HUES6 (cell line): Measurements from ENCODE around the gene RASGRP2.

Experiments
- H3K27ac ChIP-seq: 2 replicates; pipeline ENCODE4 v1.7.0; 2013; ENCODE audit warnings: low read depth, mild to moderate bottlenecking, low read length, inconsistent platforms
- H3K27me3 ChIP-seq: 2 replicates; pipeline ENCODE4 v1.6.1; 2013; ENCODE audit warnings: low read length; ENCODE audit not compliant: control insufficient read depth, insufficient read depth
- H3K36me3 ChIP-seq: 2 replicates; pipeline ENCODE4 v1.6.1; 2013; ENCODE audit warnings: low read length; ENCODE audit not compliant: control insufficient read depth, insufficient read depth
- H3K4me1 ChIP-seq: 2 replicates; pipeline ENCODE4 v1.6.1; 2013; ENCODE audit warnings: low read length; ENCODE audit not compliant: control insufficient read depth, insufficient read depth
- H3K4me3 ChIP-seq: 2 replicates; pipeline ENCODE4 v1.5.1; 2013; ENCODE audit warnings: low read depth, low read length
- H3K9ac ChIP-seq: one replicate; pipeline ENCODE4 v1.6.1; 2013; ENCODE audit warnings: mild to moderate bottlenecking, low read length
- H3K9me3 ChIP-seq: 2 replicates; pipeline ENCODE4 v1.6.1; 2013; ENCODE audit warnings: low read depth, low read length; ENCODE audit not compliant: control insufficient read depth, insufficient read depth

Gene RASGRP2

DNA sequence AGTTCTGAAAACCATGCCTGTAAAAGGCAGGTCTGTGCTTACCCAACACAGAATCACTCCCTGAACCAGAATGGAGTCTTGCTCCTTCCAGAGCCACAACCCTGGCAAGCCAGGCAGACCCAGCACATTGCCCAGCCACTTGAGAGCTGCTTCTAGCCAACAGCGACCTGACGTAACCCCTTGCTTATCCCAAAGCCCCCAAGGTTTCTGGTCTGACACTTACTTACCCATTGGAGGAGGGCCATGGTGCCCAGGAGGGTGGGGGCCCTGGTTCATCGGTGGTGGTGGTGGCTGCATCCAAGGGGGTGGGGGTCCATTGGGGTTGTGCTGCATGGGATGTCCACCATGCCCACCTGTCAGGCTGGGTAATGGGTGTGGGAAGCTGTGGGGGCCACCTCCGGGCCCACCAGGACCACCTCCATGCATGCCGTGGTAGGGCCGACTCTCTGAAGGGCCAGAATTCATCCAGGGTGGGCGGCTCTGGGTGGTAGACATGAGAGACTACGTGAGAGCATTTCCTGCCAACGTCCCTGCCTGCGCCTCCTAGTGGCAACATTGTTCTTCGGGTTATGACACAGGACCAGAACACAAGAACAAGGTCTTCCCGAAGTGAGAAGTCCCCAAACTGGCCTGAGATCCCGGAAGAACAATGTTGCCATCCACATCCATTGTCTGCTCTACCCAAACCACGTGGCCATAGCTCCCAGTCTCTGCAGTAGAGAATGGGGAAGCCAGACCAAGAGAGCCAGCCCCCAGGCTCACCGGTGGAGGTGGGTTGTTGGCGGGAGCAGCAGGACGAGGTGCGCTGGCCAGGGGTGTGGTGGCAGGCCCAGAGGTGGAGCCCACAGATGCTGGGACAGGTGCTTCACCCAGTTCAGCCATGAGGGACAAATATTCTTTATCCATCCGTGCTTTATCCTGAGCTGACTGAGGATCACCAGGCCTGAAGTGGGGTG lies 23.7 kb upstream of the RASGRP2 start:
- Histone ChIP-seq H3K4me1 (peaks cover 39% of the 10 kb centered on the region), H3K36me3 (peaks cover 92% of the 10 kb centered on the region), H3K9ac (no peak overlapping the region), H3K27me3 (no peaks in the 10 kb centered on the region), H3K9me3 (no peaks in the 10 kb centered on the region), H3K4me3 (no peak overlapping the region), H3K27ac (no peak overlapping the region)

DNA sequence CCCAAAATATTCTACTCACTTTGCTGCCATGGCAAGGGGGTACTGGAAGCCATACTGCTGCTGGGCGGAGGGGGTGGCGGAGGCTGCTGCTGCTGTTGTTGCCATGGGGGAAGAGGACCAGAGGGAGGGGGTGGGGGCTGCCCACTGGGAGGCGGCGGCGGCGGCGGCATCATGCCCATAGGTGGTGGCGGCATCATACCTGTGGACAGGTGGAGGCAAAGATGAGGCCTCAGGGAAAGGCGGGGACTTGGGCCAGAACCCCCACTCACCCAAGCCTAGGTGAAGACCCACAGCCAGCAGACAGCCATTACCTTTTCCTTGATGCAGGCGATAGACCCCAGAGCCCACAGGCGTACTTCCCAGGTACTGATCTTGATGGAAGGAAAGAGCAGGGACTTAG lies 22.9 kb upstream of the RASGRP2 start:
- peaks cover 46% of the 10 kb centered on the region for H3K4me1 ChIP-seq
- no peak overlapping the region for H3K9ac ChIP-seq
- H3K4me3 ChIP-seq, result no peak overlapping the region
- no peaks in the 10 kb centered on the region for H3K27me3 ChIP-seq
- no peaks in the 10 kb centered on the region for H3K9me3 ChIP-seq
- no peak overlapping the region for H3K27ac ChIP-seq
- H3K36me3 ChIP-seq, result peaks cover 84% of the 10 kb centered on the region

DNA sequence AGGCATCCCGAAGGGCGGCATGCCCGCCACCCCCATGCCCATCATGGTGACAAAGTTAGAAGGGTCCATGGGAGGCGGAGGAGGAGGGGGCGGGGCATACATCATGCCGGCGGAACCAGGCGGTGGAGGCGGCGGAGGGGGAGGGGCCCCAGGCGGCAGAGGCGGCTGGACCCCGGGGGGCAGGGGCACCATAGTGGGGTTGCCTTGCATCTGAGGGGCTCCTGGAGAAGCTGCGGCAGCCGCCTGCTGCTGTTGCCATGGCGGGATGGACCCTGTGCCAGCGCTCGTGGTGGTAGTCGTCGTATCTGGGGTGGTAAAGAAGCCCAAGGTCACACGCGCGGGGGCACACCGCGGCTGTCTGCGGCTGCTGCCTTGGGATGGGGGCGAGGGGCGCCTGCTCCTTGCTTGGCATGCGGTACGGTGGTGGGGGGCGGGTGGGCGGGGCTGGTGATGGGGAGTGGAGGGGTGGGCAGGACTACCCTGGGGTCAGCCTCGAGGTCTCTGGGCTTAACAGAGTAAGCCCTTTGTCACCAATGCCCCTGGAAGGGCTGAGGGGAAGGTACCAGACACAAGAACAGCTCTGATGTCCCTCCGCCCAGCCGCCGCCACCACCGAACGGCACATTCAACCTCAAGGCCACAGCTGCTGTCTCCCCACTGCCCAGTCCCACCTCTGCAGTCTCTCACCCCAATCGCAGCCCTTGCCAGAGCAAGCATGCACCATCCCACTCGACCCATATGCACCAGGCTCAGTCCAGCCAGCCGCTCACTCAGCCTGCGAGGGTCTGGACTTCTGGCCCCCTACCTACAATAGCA lies 22.1 kb upstream of the RASGRP2 start:
- Histone ChIP-seq H3K27me3 (no peaks in the 10 kb centered on the region), H3K36me3 (peaks cover 76% of the 10 kb centered on the region), H3K9me3 (no peaks in the 10 kb centered on the region), H3K27ac (no peak overlapping the region), H3K4me1 (peaks cover 52% of the 10 kb centered on the region), H3K9ac (no peak overlapping the region), H3K4me3 (no peak overlapping the region)

DNA sequence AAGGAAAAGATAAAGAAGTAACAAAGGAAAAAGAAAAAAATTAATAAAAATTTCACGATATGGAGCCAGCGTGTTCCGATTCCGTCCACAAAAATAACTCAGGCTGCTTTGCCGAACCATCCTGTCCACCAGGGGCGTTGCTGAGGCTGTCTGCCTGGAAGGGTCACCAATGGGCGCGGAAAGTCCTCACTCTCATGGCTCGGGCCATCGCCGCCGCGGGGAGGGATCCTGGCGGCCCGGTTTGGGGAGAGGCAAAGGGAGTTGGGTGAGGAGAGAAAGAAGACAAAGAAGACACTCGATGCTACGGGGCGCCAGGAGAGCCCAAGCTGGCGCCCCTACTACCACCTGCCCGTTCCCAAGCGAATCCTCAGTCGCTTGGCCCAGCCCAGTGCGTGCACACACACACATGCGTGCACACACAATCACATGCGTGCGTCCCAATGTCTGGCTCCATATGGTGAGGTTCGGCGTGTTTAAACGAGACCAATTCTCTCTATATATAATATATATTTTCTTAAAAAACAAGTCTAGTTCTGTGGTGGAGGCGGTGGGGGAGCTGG lies 21.4 kb upstream of the RASGRP2 start:
- Histone ChIP-seq H3K27ac (no peak overlapping the region), H3K4me1 (peaks cover 59% of the 10 kb centered on the region)

DNA sequence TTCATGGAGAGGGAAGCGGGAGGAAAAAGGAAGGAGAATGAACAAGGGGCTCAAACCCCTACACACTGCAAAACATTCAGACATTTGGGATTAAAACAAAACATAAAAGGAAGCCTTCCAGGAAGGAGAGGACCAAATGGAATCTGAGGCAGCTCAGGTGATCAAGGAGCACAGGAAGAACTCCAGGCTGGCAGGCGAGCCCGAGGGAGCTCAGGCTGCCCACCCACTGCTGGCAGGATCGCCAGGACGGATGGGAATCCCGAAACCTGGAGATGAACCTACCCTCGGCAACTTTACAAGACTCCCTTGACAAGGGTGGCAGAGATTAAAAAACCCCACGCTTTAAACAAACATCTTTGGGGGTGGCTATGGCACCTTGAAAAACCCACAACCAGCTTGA lies 20.8 kb upstream of the RASGRP2 start:
- peaks cover 65% of the 10 kb centered on the region for H3K4me1 ChIP-seq
- 0 out of 2 replicates have a peak overlapping the region, but pooled peaks have one; percentile 83 for H3K27ac ChIP-seq
- no peaks in the 10 kb centered on the region for H3K9me3 ChIP-seq
- no peaks in the 10 kb centered on the region for H3K27me3 ChIP-seq
- H3K36me3 ChIP-seq, result peaks cover 63% of the 10 kb centered on the region
- H3K4me3 ChIP-seq, result no peak overlapping the region
- no peak overlapping the region for H3K9ac ChIP-seq

More for the DNA sequence above, 21.4 kb upstream of the RASGRP2 start:
- Histone ChIP-seq H3K27me3 (no peaks in the 10 kb centered on the region), H3K9me3 (no peaks in the 10 kb centered on the region), H3K36me3 (peaks cover 69% of the 10 kb centered on the region), H3K9ac (no peak overlapping the region), H3K4me3 (no peak overlapping the region)

DNA sequence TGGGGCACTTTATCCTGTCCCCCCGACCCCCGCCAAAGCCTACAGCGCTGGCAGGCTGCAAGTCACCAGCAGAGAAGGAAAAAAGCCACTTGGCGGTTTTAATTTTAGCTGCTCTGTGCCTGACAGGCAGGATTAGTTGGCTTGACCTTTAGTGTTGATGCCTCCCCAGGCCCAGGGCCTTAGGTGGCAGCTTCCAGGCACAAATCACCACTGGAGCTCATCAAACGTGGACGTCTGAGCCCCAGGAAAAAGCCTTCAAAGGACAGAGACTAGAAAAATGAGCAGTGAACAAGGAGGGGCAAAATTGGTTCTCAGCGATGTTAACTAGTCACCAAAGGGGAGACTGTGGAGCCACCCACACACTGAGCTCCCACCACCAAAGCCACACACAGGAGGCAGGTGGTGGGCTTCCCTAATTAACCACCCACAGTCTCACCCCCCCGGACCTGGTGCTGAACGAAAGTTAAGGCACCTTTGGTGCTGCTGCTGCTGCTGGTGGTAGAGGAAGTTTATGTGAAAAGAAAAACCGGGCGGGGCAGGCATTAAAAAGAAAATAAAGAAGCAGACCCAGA lies 20.2 kb upstream of the RASGRP2 start:
- Histone ChIP-seq H3K4me3 (no peak overlapping the region), H3K9me3 (no peaks in the 10 kb centered on the region), H3K27me3 (no peaks in the 10 kb centered on the region), H3K9ac (peak overlapping the region; percentile 60), H3K36me3 (peaks cover 57% of the 10 kb centered on the region), H3K27ac (peak overlapping the region; percentile 83), H3K4me1 (peaks cover 71% of the 10 kb centered on the region)

DNA sequence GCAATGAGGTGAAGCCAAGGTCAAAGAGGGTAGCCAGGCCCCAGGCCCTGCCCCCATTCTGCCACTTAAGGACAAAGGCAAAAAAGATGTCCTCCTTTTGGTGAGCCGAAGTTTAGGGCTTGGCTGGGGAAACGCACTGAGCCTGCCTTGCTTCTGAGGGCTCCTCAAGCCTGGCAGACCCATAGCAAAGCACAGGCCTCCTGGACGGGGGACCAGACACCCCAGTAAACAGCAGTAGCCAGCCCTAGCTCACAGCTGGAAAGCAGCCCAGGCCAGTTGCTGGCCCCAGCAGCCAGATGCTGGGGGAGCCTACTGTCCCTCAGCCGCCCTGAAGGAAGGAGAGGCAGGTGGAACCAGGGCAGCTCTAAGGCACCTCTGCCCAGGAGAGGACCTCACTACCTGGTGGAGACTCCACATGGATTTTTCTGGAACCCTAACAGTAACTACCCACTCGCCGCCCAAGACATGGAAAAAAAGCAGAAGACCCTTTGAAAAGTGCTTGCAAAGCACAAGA lies 19.6 kb upstream of the RASGRP2 start:
- Histone ChIP-seq H3K9me3 (no peaks in the 10 kb centered on the region), H3K27me3 (no peaks in the 10 kb centered on the region), H3K27ac (peak overlapping the region; percentile 83), H3K36me3 (peaks cover 51% of the 10 kb centered on the region), H3K4me1 (peaks cover 71% of the 10 kb centered on the region), H3K4me3 (peak overlapping the region; percentile 8; the same call in 1 of the 2 replicates), H3K9ac (peak overlapping the region; percentile 60)

DNA sequence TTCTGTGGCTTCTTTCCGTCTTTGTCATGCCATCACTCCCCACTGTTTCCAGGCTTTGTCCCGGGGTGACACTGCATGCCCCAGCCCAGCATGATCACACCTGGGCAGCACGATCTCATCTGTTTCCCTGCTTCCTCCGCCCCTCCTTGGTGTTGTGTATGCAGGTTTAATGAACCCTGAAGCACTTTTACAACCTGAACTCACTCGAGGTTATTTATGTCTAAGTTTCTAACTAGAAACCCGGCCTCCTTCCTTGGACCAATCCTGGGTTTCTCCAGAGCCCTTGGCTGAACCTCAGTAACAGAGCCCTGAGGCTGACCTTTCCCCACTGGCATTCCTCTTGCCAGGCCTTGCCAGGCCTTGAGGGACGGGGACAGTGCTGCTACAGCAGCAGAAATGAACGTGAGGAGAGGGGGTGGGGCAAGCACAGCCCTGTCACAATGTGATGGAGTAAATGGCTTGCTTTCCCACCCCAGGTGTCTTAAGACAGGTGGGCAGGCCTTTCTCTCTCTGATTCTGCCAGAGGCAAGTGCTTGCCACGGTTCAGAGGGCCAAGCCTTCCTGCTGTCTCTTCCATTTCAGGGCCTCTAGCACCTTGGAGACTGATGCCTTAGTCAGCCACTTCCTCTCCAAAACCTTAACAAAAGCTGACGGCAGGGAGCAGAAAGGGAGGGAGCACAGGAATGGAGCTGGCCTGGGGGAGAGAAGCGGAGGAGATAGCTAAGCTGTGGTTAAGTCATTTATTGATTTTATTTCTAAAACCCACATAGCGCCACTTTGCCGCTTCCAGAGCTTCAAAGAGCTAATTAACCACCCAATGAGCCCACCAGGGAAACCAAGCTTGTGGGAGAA lies 19.0 kb upstream of the RASGRP2 start:
- peak overlapping the region; percentile 8; the same call in 1 of the 2 replicates for H3K4me3 ChIP-seq
- peaks cover 71% of the 10 kb centered on the region for H3K4me1 ChIP-seq
- H3K9ac ChIP-seq, result peak overlapping the region; percentile 60
- H3K9me3 ChIP-seq, result no peaks in the 10 kb centered on the region
- peaks cover 45% of the 10 kb centered on the region for H3K36me3 ChIP-seq
- H3K27me3 ChIP-seq, result no peaks in the 10 kb centered on the region
- H3K27ac ChIP-seq, result peak overlapping the region; percentile 83

DNA sequence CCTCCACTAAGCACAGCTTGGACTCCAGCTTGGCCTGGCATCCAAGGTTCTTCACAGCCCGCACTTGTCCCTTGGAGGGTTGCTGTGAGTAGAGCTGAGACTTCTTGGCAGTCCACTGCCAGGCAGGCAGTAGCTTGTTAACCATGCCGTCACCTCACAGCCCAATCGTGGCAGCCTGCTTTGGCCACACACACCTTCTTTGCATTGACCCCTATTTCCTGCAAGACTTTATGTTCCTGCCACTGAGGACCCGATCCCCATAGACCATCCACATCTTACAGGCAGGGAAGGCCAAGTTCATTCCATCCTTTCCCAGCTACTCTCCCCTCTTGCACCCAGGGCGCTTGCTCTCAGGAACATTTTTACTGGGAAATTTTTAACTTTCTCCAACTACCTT lies 18.3 kb upstream of the RASGRP2 start:
- H3K27ac ChIP-seq, result peak overlapping the region; percentile 83
- peaks cover 68% of the 10 kb centered on the region for H3K4me1 ChIP-seq
- H3K27me3 ChIP-seq, result no peaks in the 10 kb centered on the region
- H3K4me3 ChIP-seq, result no peak overlapping the region; the same call in 1 of the 2 replicates
- peaks cover 38% of the 10 kb centered on the region for H3K36me3 ChIP-seq
- H3K9me3 ChIP-seq, result no peaks in the 10 kb centered on the region
- peak overlapping the region; percentile 60 for H3K9ac ChIP-seq
